ES-I3 (cell line): ENCODE data around the gene SIRT5.
A peak's percentile ranks its signal among the peaks of the same experiment; 100 is the strongest.

Experiments
- H3K36me3 ChIP-seq: 2 replicates; pipeline ENCODE4 v1.6.1; 2013; ENCODE audit warnings: mild to moderate bottlenecking, low read length, control low read depth, moderate library complexity; ENCODE audit not compliant: insufficient read depth
- H3K4me1 ChIP-seq: 2 replicates; pipeline ENCODE4 v1.6.1; 2013; ENCODE audit warnings: mild to moderate bottlenecking, control low read depth, low read length; ENCODE audit not compliant: insufficient read depth
- H3K9ac ChIP-seq: 2 replicates; pipeline ENCODE4 v1.6.1; 2013; ENCODE audit warnings: low read depth, mild to moderate bottlenecking, low read length, moderate library complexity
- H3K9me3 ChIP-seq: 2 replicates; pipeline ENCODE4 v1.6.1; 2013; ENCODE audit warnings: mild to moderate bottlenecking, low read length, moderate library complexity; ENCODE audit not compliant: control insufficient read depth, insufficient read depth

Gene SIRT5

GRCh38 chr6:13561624-13562267 lies 12.7 kb upstream of the SIRT5 start:
- Histone ChIP-seq H3K9me3 (no peaks in the 10 kb centered on the region), H3K9ac (no peak overlapping the region), H3K36me3 (no peaks in the 10 kb centered on the region), H3K4me1 (peaks cover 7% of the 10 kb centered on the region; the same call in 1 of the 2 replicates)

- Histone ChIP-seq H3K4me1 (peaks cover 7% of the 10 kb centered on the region; the same call in 1 of the 2 replicates), H3K9ac (no peak overlapping the region), H3K36me3 (no peaks in the 10 kb centered on the region), H3K9me3 (no peaks in the 10 kb centered on the region)
Measured at GRCh38 chr6:13563009-13563408, 11.4 kb upstream of the SIRT5 start.

GRCh38 chr6:13565921-13566320 lies 8.5 kb upstream of the SIRT5 start:
- Histone ChIP-seq H3K9me3 (no peaks in the 10 kb centered on the region), H3K36me3 (no peaks in the 10 kb centered on the region), H3K9ac (no peak overlapping the region), H3K4me1 (peaks cover 11% of the 10 kb centered on the region; the same call in 1 of the 2 replicates)

GRCh38 chr6:13566500-13566899 lies 7.9 kb upstream of the SIRT5 start:
- Histone ChIP-seq H3K9ac (no peak overlapping the region), H3K4me1 (peaks cover 9% of the 10 kb centered on the region; the same call in 1 of the 2 replicates), H3K9me3 (no peaks in the 10 kb centered on the region)

GRCh38 chr6:13568970-13569369 lies 5.4 kb upstream of the SIRT5 start:
- Histone ChIP-seq H3K36me3 (no peaks in the 10 kb centered on the region), H3K9ac (no peak overlapping the region), H3K4me1 (peaks cover 9% of the 10 kb centered on the region; the same call in 1 of the 2 replicates), H3K9me3 (no peaks in the 10 kb centered on the region)

More at GRCh38 chr6:13566500-13566899, 7.9 kb upstream of the SIRT5 start:
- no peaks in the 10 kb centered on the region for H3K36me3 ChIP-seq

- Histone ChIP-seq H3K4me1 (peaks cover 9% of the 10 kb centered on the region; the same call in 1 of the 2 replicates), H3K9ac (no peak overlapping the region), H3K9me3 (no peaks in the 10 kb centered on the region), H3K36me3 (no peaks in the 10 kb centered on the region)
Measured at GRCh38 chr6:13572240-13572639, 2.2 kb upstream of the SIRT5 start.

- H3K9me3 ChIP-seq, result no peaks in the 10 kb centered on the region
- peaks cover 9% of the 10 kb centered on the region; the same call in 1 of the 2 replicates for H3K4me1 ChIP-seq
- H3K9ac ChIP-seq, result peak overlapping the region; percentile 95
- no peaks in the 10 kb centered on the region for H3K36me3 ChIP-seq
Measured at GRCh38 chr6:13572951-13573654, 1.3 kb upstream of the SIRT5 start.

GRCh38 chr6:13573669-13574110 lies 711 bp upstream of the SIRT5 start:
- Histone ChIP-seq H3K9me3 (no peaks in the 10 kb centered on the region), H3K36me3 (no peaks in the 10 kb centered on the region), H3K9ac (peak overlapping the region; percentile 95), H3K4me1 (peaks cover 4% of the 10 kb centered on the region; the same call in 1 of the 2 replicates)

GRCh38 chr6:13574149-13574570 lies 241 bp upstream of the SIRT5 start:
- Histone ChIP-seq H3K9ac (peak overlapping the region; percentile 95), H3K4me1 (peaks cover 4% of the 10 kb centered on the region; the same call in 1 of the 2 replicates), H3K36me3 (no peaks in the 10 kb centered on the region), H3K9me3 (no peaks in the 10 kb centered on the region)

GRCh38 chr6:13575377-13575775 lies 975 bp downstream of the SIRT5 start:
- H3K9ac ChIP-seq, result peak overlapping the region; percentile 93; the same call in 1 of the 2 replicates
- H3K4me1 ChIP-seq, result peaks cover 4% of the 10 kb centered on the region; the same call in 1 of the 2 replicates
- no peaks in the 10 kb centered on the region for H3K9me3 ChIP-seq
- H3K36me3 ChIP-seq, result no peaks in the 10 kb centered on the region

GRCh38 chr6:13576017-13576416 lies 1.6 kb downstream of the SIRT5 start:
- H3K36me3 ChIP-seq, result no peaks in the 10 kb centered on the region
- H3K4me1 ChIP-seq, result peaks cover 4% of the 10 kb centered on the region; the same call in 1 of the 2 replicates
- H3K9me3 ChIP-seq, result no peaks in the 10 kb centered on the region
- no peak overlapping the region for H3K9ac ChIP-seq

GRCh38 chr6:13577926-13578325 lies 3.5 kb downstream of the SIRT5 start:
- H3K9me3 ChIP-seq, result no peaks in the 10 kb centered on the region
- no peak overlapping the region for H3K9ac ChIP-seq
- no peaks in the 10 kb centered on the region for H3K36me3 ChIP-seq

GRCh38 chr6:13579911-13580310 lies 5.5 kb downstream of the SIRT5 start:
- no peak overlapping the region for H3K9ac ChIP-seq
- H3K36me3 ChIP-seq, result 0 out of 2 replicates have a peak, but pooled peaks cover 6% of the 10 kb centered on the region
- H3K4me1 ChIP-seq, result no peaks in the 10 kb centered on the region
- H3K9me3 ChIP-seq, result no peaks in the 10 kb centered on the region

More at GRCh38 chr6:13577926-13578325, 3.5 kb downstream of the SIRT5 start:
- H3K4me1 ChIP-seq, result peaks cover 4% of the 10 kb centered on the region; the same call in 1 of the 2 replicates

- Histone ChIP-seq H3K9me3 (no peaks in the 10 kb centered on the region), H3K4me1 (no peaks in the 10 kb centered on the region), H3K9ac (no peak overlapping the region), H3K36me3 (0 out of 2 replicates have a peak, but pooled peaks cover 6% of the 10 kb centered on the region)
Measured at GRCh38 chr6:13581700-13582229, 7.4 kb downstream of the SIRT5 start.
